HG02763 (cell line): Measurements from ENCODE around the gene KAT7.

Experiments used
- ATAC-seq: cut with Tn5 transposase; IDR thresholded peaks from one replicate; pipeline ENCODE4 v1.9.1; 2021; ENCODE audit warnings: mild to moderate bottlenecking, moderate library complexity; ENCODE audit not compliant: unreplicated experiment

KAT7 gene

GRCh38 chr17:49862781-49863331 is 74.4 kb downstream of the KAT7 start:
- no peak for ATAC-seq

GRCh38 chr17:49866019-49866380 is 77.5 kb downstream of the KAT7 start:
- ATAC-seq: no peak

GRCh38 chr17:49866882-49867413 is 78.5 kb downstream of the KAT7 start:
- no peak for ATAC-seq

- ATAC-seq: no peak
These were observed 80.5 kb downstream of the KAT7 start for GRCh38 chr17:49869038-49869374.

GRCh38 chr17:49870298-49870697 is 81.8 kb downstream of the KAT7 start:
- ATAC-seq: no peak

GRCh38 chr17:49871211-49871610 is 82.7 kb downstream of the KAT7 start:
- no peak for ATAC-seq

- ATAC-seq: no peak
These were observed 84.4 kb downstream of the KAT7 start for GRCh38 chr17:49872754-49873377.

- no peak for ATAC-seq
These were observed 85.0 kb downstream of the KAT7 start for GRCh38 chr17:49873466-49873865.

GRCh38 chr17:49873926-49874325 is 85.4 kb downstream of the KAT7 start:
- ATAC-seq: no peak

- no peak for ATAC-seq
These were observed 86.4 kb downstream of the KAT7 start for GRCh38 chr17:49874911-49875310.

GRCh38 chr17:49875685-49876084 is 87.2 kb downstream of the KAT7 start:
- ATAC-seq: no peak

- ATAC-seq: no peak
These were observed 90.7 kb downstream of the KAT7 start for GRCh38 chr17:49878931-49879904.

- ATAC-seq: no peak
These were observed 92.0 kb downstream of the KAT7 start for GRCh38 chr17:49880291-49881053.

- ATAC-seq: no peak
These were observed 92.5 kb downstream of the KAT7 start for GRCh38 chr17:49881054-49881402.

GRCh38 chr17:49882434-49882833 is 94.0 kb downstream of the KAT7 start:
- no peak for ATAC-seq
